Left forelimb (tissue), 1 donor: ENCODE measurements around the gene KCTD8.
"Not testable (repeated sequence)": the region's sequence is repeated elsewhere in the genome, so short reads cannot be mapped to it uniquely, and the experiment has no call there.

Experiments used
- DNase-seq: peaks from one replicate; pipeline ENCODE4 v3.0.0-alpha.2; 2018; ENCODE audit warnings: low spot score

The KCTD8 gene

GRCh38 chr4:44326741-44327140, 121.9 kb downstream of the KCTD8 start:
- no peak for DNase-seq

GRCh38 chr4:44320833-44321232, 127.8 kb downstream of the KCTD8 start:
- DNase-seq = no peak

- no peak for DNase-seq
Measured at GRCh38 chr4:44319129-44319528, 129.5 kb downstream of the KCTD8 start.

- DNase-seq = no peak
Measured at GRCh38 chr4:44313702-44314101, 134.9 kb downstream of the KCTD8 start.

GRCh38 chr4:44287505-44287904, 161.1 kb downstream of the KCTD8 start:
- DNase-seq = no peak

GRCh38 chr4:44279469-44279868, 169.1 kb downstream of the KCTD8 start:
- DNase-seq = no peak

GRCh38 chr4:44279066-44279465, 169.5 kb downstream of the KCTD8 start:
- DNase-seq = no peak

- no peak for DNase-seq
Measured at GRCh38 chr4:44257461-44257860, 191.1 kb downstream of the KCTD8 start.

- DNase-seq = no peak
Measured at GRCh38 chr4:44256414-44256813, 192.2 kb downstream of the KCTD8 start.

- no peak for DNase-seq
Measured at GRCh38 chr4:44237643-44238042, 211.0 kb downstream of the KCTD8 start.

- DNase-seq = no peak
Measured at GRCh38 chr4:44235897-44236296, 212.7 kb downstream of the KCTD8 start.

- no peak for DNase-seq
Measured at GRCh38 chr4:44232262-44232661, 216.3 kb downstream of the KCTD8 start.

GRCh38 chr4:44231006-44231405, 217.6 kb downstream of the KCTD8 start:
- DNase-seq = no peak

- no peak for DNase-seq
Measured at GRCh38 chr4:44228326-44228725, 220.3 kb downstream of the KCTD8 start.

- DNase-seq = no peak
Measured at GRCh38 chr4:44221407-44221806, 227.2 kb downstream of the KCTD8 start.

- no peak for DNase-seq
Measured at GRCh38 chr4:44210750-44211149, 237.9 kb downstream of the KCTD8 start.

- no peak for DNase-seq
Measured at GRCh38 chr4:44196796-44197195, 251.8 kb downstream of the KCTD8 start.

GRCh38 chr4:44194365-44194764, 254.2 kb downstream of the KCTD8 start:
- DNase-seq = no peak

- no peak for DNase-seq
Measured at GRCh38 chr4:44186850-44187246, 261.8 kb downstream of the KCTD8 start.

GRCh38 chr4:44186096-44186849, 262.3 kb downstream of the KCTD8 start:
- DNase-seq = no peak

- DNase-seq = not testable (repeated sequence)
Measured at GRCh38 chr4:44181491-44182349, 266.9 kb downstream of the KCTD8 start.

- not testable (repeated sequence) for DNase-seq
Measured at GRCh38 chr4:44167766-44168165, 280.8 kb downstream of the KCTD8 start.

- DNase-seq = no peak
Measured at GRCh38 chr4:44165938-44166337, 282.7 kb downstream of the KCTD8 start.
